ENCODE measurements around the gene QARS1. TPM values are rescaled to one million over a fixed set of nuclear protein-coding genes. Genes with fewer than 3 reads are reported as not detected.

The QARS1 gene
- total and polyA plus RNA-seq, 3 donors from 2014 or later: 175 to 246 (median 198) TPM

DNA sequence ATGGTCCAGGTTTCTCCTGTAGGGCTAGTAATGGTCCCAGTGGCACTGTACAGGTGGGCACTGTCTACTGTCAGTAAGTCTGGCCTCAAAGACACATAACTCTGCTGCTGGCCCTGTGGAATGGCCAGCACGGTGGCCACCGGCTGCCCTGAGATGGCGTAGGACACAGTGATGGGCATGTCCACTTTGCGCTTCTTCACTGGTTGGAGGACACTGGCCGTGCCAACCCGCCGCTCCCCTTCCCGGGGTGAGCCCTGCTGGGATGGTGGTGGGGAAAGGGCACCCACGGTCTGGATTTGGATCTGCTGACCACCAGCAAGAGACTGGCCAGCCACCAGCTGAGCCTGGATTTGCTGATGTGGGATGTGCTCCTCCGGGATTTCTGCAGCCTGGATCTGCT is 47.3 kb downstream of the QARS1 start:
- no peaks in the 10 kb centered on the region for H3K36me3 ChIP-seq (ENCODE audit: low read depth, missing control alignments)
- 94 to 95% methylated on average over 7 to 10 of the region's 10 CpGs for WGBS, 2 donors
- TF ChIP-seq, protein P1, sequence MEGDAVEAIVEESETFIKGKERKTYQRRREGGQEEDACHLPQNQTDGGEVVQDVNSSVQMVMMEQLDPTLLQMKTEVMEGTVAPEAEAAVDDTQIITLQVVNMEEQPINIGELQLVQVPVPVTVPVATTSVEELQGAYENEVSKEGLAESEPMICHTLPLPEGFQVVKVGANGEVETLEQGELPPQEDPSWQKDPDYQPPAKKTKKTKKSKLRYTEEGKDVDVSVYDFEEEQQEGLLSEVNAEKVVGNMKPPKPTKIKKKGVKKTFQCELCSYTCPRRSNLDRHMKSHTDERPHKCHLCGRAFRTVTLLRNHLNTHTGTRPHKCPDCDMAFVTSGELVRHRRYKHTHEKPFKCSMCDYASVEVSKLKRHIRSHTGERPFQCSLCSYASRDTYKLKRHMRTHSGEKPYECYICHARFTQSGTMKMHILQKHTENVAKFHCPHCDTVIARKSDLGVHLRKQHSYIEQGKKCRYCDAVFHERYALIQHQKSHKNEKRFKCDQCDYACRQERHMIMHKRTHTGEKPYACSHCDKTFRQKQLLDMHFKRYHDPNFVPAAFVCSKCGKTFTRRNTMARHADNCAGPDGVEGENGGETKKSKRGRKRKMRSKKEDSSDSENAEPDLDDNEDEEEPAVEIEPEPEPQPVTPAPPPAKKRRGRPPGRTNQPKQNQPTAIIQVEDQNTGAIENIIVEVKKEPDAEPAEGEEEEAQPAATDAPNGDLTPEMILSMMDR (IDR thresholded peaks at IDR 0.05): no peak
- no peak for TF ChIP-seq POLR2A (IDR thresholded peaks at IDR 0.05)

DNA sequence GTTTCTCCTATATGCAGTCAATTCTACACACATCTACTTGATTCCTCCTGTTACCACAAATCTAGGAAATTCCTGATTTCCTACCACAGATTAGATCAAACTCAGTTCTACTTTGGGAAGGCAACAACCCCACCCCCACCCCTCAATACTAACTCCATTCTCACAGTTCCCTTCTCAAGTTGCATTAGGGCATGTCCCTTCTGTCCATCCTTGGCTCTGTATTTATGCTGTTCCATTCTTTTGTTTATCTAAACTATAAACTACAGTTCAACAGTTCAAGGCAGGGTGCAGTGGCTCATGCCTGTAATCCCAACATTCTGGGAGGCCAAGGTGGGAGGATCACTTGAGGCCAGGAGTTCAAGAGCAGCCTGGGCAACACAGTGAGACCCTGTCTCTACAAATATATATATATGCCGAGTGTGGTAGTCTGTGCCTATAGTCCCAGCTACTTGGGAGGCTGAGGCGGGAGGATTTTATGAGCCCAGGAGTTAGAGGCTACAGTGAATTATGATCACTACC is 50.2 kb downstream of the QARS1 start:
- Histone ChIP-seq H3K4me1 (no peaks in the 10 kb centered on the region), H3K36me3 (ENCODE audit: low read depth, missing control alignments) (no peaks in the 10 kb centered on the region), H3K27ac (no peak overlapping the region), H3K27me3 (no peaks in the 10 kb centered on the region), H3K4me3 (no peak overlapping the region), H3K9me3 (no peaks in the 10 kb centered on the region)
- no peak for DNase-seq
- intact Hi-C loops (cut with DNase I; ENCODE audit: low total_unique reads): no loop called here
- TF ChIP-seq POLR2A (IDR thresholded peaks at IDR 0.05): no peak
- TF ChIP-seq, protein P1 (IDR thresholded peaks at IDR 0.05): no peak
- WGBS, 2 donors: 91 to 93% methylated on average over 2 of the region's 2 CpGs

More for the DNA sequence above, 47.3 kb downstream of the QARS1 start:
- no peaks in the 10 kb centered on the region for H3K4me1 ChIP-seq
- no peaks in the 10 kb centered on the region for H3K27me3 ChIP-seq
- H3K27ac ChIP-seq: no peak overlapping the region
- H3K4me3 ChIP-seq: no peak overlapping the region
- intact Hi-C loops (cut with DNase I; ENCODE audit: low total_unique reads): no loop called here
- no peaks in the 10 kb centered on the region for H3K9me3 ChIP-seq
- DNase-seq: no peak

DNA sequence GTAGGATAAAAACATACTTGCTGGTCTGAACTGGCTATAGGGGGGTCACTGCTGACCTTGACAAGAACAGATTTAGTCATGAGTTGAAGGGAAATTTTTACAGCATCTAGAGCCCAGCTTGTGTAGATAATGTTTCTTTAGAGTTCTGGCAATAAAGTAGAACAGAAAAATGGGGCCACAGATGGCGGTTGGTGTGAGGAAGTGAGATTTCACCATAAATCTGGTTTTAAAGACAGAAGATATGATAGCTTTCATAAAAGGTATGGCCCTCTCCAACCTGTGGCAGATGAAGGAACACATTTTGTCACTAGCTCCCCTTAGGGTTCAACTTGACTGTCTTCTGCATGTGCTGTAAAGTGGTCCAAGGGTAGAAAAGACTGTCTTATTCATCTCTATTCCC is 51.0 kb downstream of the QARS1 start:
- WGBS, 2 donors: 94 to 100% methylated on average over 1 of the region's 1 CpG

More for the DNA sequence above, 51.0 kb downstream of the QARS1 start:
- no peak for DNase-seq
- Histone ChIP-seq H3K27ac (no peak overlapping the region), H3K4me3 (no peak overlapping the region), H3K4me1 (no peaks in the 10 kb centered on the region), H3K27me3 (no peaks in the 10 kb centered on the region), H3K9me3 (no peaks in the 10 kb centered on the region), H3K36me3 (ENCODE audit: low read depth, missing control alignments) (no peaks in the 10 kb centered on the region)
- intact Hi-C loops (cut with DNase I; ENCODE audit: low total_unique reads): no loop called here
- TF ChIP-seq, protein P1 (IDR thresholded peaks at IDR 0.05): no peak
- TF ChIP-seq POLR2A (IDR thresholded peaks at IDR 0.05): no peak

Small RNAs within 50 kb of the gene (microRNA-seq; reads per million reads assigned to microRNA genes)
- 0 reads per million in 2 donors for gene MIR6890 (ENCODE audit: borderline number of aligned reads in 2 of 2, borderline replicate concordance in 1 of 2)

Small RNAs within 50 kb of the gene (small RNA-seq; reads per million reads assigned to genes)
- 0 reads per million in 2 donors for gene RN7SL182P

Other genes starting within 250 kb of the QARS1 start
- gene SLC25A20, start 205.9 kb downstream of the QARS1 start, total RNA-seq: 10 to 100 TPM; 13.0 to 15.7 TPM
- 19.6 TPM for gene SLC25A20, start 205.9 kb downstream of the QARS1 start, polyA plus RNA-seq (ENCODE audit: insufficient read depth, low read depth, low replicate concordance)
- 100 to 1,000 TPM; 127 to 157 TPM for gene ARIH2, start 185.9 kb downstream of the QARS1 start, total RNA-seq
- gene ARIH2, start 185.9 kb downstream of the QARS1 start, polyA plus RNA-seq (ENCODE audit: insufficient read depth, low read depth, low replicate concordance): 106 TPM
- 100 to 1,000 TPM; 107 to 122 TPM for gene P4HTM, start 114.5 kb downstream of the QARS1 start, total RNA-seq
- 52.3 TPM for gene P4HTM, start 114.5 kb downstream of the QARS1 start, polyA plus RNA-seq (ENCODE audit: insufficient read depth, low read depth, low replicate concordance)
- 100 to 1,000 TPM; 171 to 172 TPM for gene WDR6, start 97.4 kb downstream of the QARS1 start, total RNA-seq
- 92.0 TPM for gene WDR6, start 97.4 kb downstream of the QARS1 start, polyA plus RNA-seq (ENCODE audit: insufficient read depth, low read depth, low replicate concordance)
- 100 to 1,000 TPM in 1 of 2 donors, 10 to 100 TPM in 1; 92.0 to 106 TPM for gene DALRD3, start 86.2 kb downstream of the QARS1 start, total RNA-seq
- gene DALRD3, start 86.2 kb downstream of the QARS1 start, polyA plus RNA-seq (ENCODE audit: insufficient read depth, low read depth, low replicate concordance): 121 TPM
- 100 to 1,000 TPM; 324 to 416 TPM for gene NDUFAF3, start 82.6 kb downstream of the QARS1 start, total RNA-seq
- 544 TPM for gene NDUFAF3, start 82.6 kb downstream of the QARS1 start, polyA plus RNA-seq (ENCODE audit: insufficient read depth, low read depth, low replicate concordance)
- gene IMPDH2, start 75.4 kb downstream of the QARS1 start, total RNA-seq: 10 to 100 TPM; 93.0 to 98.5 TPM
- 95.0 TPM for gene IMPDH2, start 75.4 kb downstream of the QARS1 start, polyA plus RNA-seq (ENCODE audit: insufficient read depth, low read depth, low replicate concordance)
- 100 to 1,000 TPM; 280 to 287 TPM for gene QRICH1, start 10.7 kb downstream of the QARS1 start, total RNA-seq
- gene QRICH1, start 10.7 kb downstream of the QARS1 start, polyA plus RNA-seq (ENCODE audit: insufficient read depth, low read depth, low replicate concordance): 126 TPM
- 100 to 1,000 TPM in 1 of 2 donors, 10 to 100 TPM in 1; 82.7 to 102 TPM for gene USP19, start 16.1 kb upstream of the QARS1 start, total RNA-seq
- gene USP19, start 16.1 kb upstream of the QARS1 start, polyA plus RNA-seq (ENCODE audit: insufficient read depth, low read depth, low replicate concordance): 77.2 TPM
- gene LAMB2, start 28.3 kb upstream of the QARS1 start, total RNA-seq: 100 to 1,000 TPM; 336 to 503 TPM
- 276 TPM for gene LAMB2, start 28.3 kb upstream of the QARS1 start, polyA plus RNA-seq (ENCODE audit: insufficient read depth, low read depth, low replicate concordance)
- 10 to 100 TPM; 34.3 to 55.0 TPM for gene CCDC71, start 61.6 kb upstream of the QARS1 start, total RNA-seq
- gene CCDC71, start 61.6 kb upstream of the QARS1 start, polyA plus RNA-seq (ENCODE audit: insufficient read depth, low read depth, low replicate concordance): 27.6 TPM
- gene KLHDC8B, start 66.8 kb upstream of the QARS1 start, total RNA-seq: 10 to 100 TPM; 56.6 to 78.2 TPM
- gene KLHDC8B, start 66.8 kb upstream of the QARS1 start, polyA plus RNA-seq (ENCODE audit: insufficient read depth, low read depth, low replicate concordance): 55.8 TPM
- gene C3orf62, start 172.5 kb upstream of the QARS1 start, total RNA-seq: 10 to 100 TPM; 14.1 to 25.9 TPM
- gene C3orf62, start 172.5 kb upstream of the QARS1 start, polyA plus RNA-seq (ENCODE audit: insufficient read depth, low read depth, low replicate concordance): 48.6 TPM
- 10 to 100 TPM; 48.0 to 72.0 TPM for gene USP4, start 235.3 kb upstream of the QARS1 start, total RNA-seq
- 95.1 TPM for gene USP4, start 235.3 kb upstream of the QARS1 start, polyA plus RNA-seq (ENCODE audit: insufficient read depth, low read depth, low replicate concordance)

All from testis (tissue), 3 donors.